HepG2 (cell line): Measurements from ENCODE around the gene ZC3H7B. TPM values are rescaled to one million over a fixed set of nuclear protein-coding genes. Genes with fewer than 3 reads are reported as not detected.

Experiments used
- ASH2L ChIP-seq: fragments of 300-600, 200-600 bp; sonication (generic); IDR thresholded peaks from 2 replicates; pipeline ENCODE4 v1.7.0; 2017; ENCODE audit warnings: low read depth, mild to moderate bottlenecking, moderate library complexity, mixed read lengths, low read length; ENCODE audit not compliant: insufficient read length
- CBX5 ChIP-seq: sonication (generic); formaldehyde crosslinking; IDR thresholded peaks from 2 replicates; pipeline ENCODE4 v1.4.0; 2020; ENCODE audit warnings: missing genetic modification reagents, borderline replicate concordance
- E2F2 ChIP-seq: sonication (generic); formaldehyde crosslinking; IDR thresholded peaks from 2 replicates; pipeline ENCODE4 v1.4.0; 2020; ENCODE audit warnings: missing genetic modification reagents, borderline replicate concordance
- FOXP4 ChIP-seq: sonication (generic); formaldehyde crosslinking; IDR thresholded peaks from 2 replicates; pipeline ENCODE4 v1.4.0; 2020; ENCODE audit warnings: missing genetic modification reagents
- GLI4 ChIP-seq: sonication (generic); formaldehyde crosslinking; IDR thresholded peaks from 2 replicates; pipeline ENCODE4 v1.5.1; 2020; ENCODE audit warnings: missing genetic modification reagents, mild to moderate bottlenecking, moderate library complexity, borderline replicate concordance
- GZF1 ChIP-seq: sonication (generic); formaldehyde crosslinking; IDR thresholded peaks from 2 replicates; pipeline ENCODE4 v1.5.1; 2020; ENCODE audit warnings: mild to moderate bottlenecking, missing genetic modification reagents
- HMG20A ChIP-seq: IDR thresholded peaks from 2 replicates; pipeline ENCODE4 v1.6.1; 2016; ENCODE audit warnings: borderline replicate concordance
- HOXA9 ChIP-seq: sonication (generic); formaldehyde crosslinking; IDR thresholded peaks from 2 replicates; pipeline ENCODE4 v1.8.1; 2022; ENCODE audit warnings: missing genetic modification reagents, mild to moderate bottlenecking, moderate library complexity, borderline replicate concordance
- HOXD1 ChIP-seq: sonication (generic); formaldehyde crosslinking; IDR thresholded peaks from 2 replicates; pipeline ENCODE4 v1.5.0; 2020; ENCODE audit warnings: missing genetic modification reagents
- MTF2 ChIP-seq: sonication (generic); formaldehyde crosslinking; IDR thresholded peaks from 2 replicates; pipeline ENCODE4 v1.5.0; 2020; ENCODE audit warnings: missing genetic modification reagents, borderline replicate concordance
- NR2F2 ChIP-seq: IDR thresholded peaks from 2 replicates; pipeline ENCODE4 v1.6.1; 2012; ENCODE audit warnings: low read depth, inconsistent platforms, borderline replicate concordance
- PAWR ChIP-seq: sonication (generic); formaldehyde crosslinking; IDR thresholded peaks from 2 replicates; pipeline ENCODE4 v1.4.0; 2020; ENCODE audit warnings: missing genetic modification reagents, mild to moderate bottlenecking, borderline replicate concordance
- PAX8 ChIP-seq: sonication (generic); formaldehyde crosslinking; IDR thresholded peaks from 2 replicates; pipeline ENCODE4 v1.8.0; 2022; ENCODE audit warnings: mild to moderate bottlenecking, missing genetic modification reagents, borderline replicate concordance
- PCBP1 ChIP-seq: fragments of 200-400 bp; formaldehyde crosslinking; IDR thresholded peaks from 2 replicates; pipeline ENCODE4 v1.6.1; 2017; ENCODE audit warnings: mild to moderate bottlenecking, low read depth, low read length, borderline replicate concordance
- POLR2G ChIP-seq: fragments of 200-400 bp; formaldehyde crosslinking; IDR thresholded peaks from 2 replicates; pipeline ENCODE4 v1.6.1; 2018; ENCODE audit warnings: mild to moderate bottlenecking, low read depth, low read length, moderate library complexity
- THAP9 ChIP-seq: sonication (generic); formaldehyde crosslinking; IDR thresholded peaks from 2 replicates; pipeline ENCODE4; 2020; ENCODE audit warnings: missing genetic modification reagents, mild to moderate bottlenecking, borderline replicate concordance
- THYN1 ChIP-seq: sonication (generic); formaldehyde crosslinking; IDR thresholded peaks from 2 replicates; pipeline ENCODE4 v1.8.1; 2023; ENCODE audit warnings: low read depth, mild to moderate bottlenecking, moderate library complexity, missing genetic modification reagents, borderline replicate concordance
- ZC3H4 ChIP-seq: sonication (generic); formaldehyde crosslinking; IDR thresholded peaks from 2 replicates; pipeline ENCODE4 v1.4.0; 2020; ENCODE audit warnings: missing genetic modification reagents, borderline replicate concordance
- ZNF260 ChIP-seq: sonication (generic); formaldehyde crosslinking; IDR thresholded peaks from 2 replicates; pipeline ENCODE4 v1.4.0; 2020; ENCODE audit warnings: missing genetic modification reagents, low read depth, mild to moderate bottlenecking, borderline replicate concordance
- ZNF33A ChIP-seq: sonication (generic); formaldehyde crosslinking; IDR thresholded peaks from 2 replicates; pipeline ENCODE4 v1.5.1; 2020; ENCODE audit warnings: missing genetic modification reagents, mild to moderate bottlenecking, moderate library complexity, borderline replicate concordance
- ZNF672 ChIP-seq: sonication (generic); formaldehyde crosslinking; IDR thresholded peaks from 2 replicates; pipeline ENCODE4 v1.8.1; 2022; ENCODE audit warnings: missing genetic modification reagents
- ZNF761 ChIP-seq: sonication (generic); formaldehyde crosslinking; conservative IDR thresholded peaks from 2 replicates; pipeline ENCODE4 v1.4.0; 2020; ENCODE audit warnings: mild to moderate bottlenecking, missing genetic modification reagents
- ZNF766 ChIP-seq: sonication (generic); formaldehyde crosslinking; IDR thresholded peaks from 2 replicates; pipeline ENCODE4 v1.5.0; 2020; ENCODE audit warnings: missing genetic modification reagents, borderline replicate concordance
- ZNF841 ChIP-seq: sonication (generic); formaldehyde crosslinking; IDR thresholded peaks from 2 replicates; pipeline ENCODE4 v1.8.1; 2023; ENCODE audit warnings: missing genetic modification reagents, borderline replicate concordance
- polyA plus RNA-seq, 8 experiments: library from polyadenylated mRNA; depleted of rRNA in 3 of 8; stranded (reverse) in 7 of 8; unstranded in 1 of 8; fragments of >200 nt; fragmentation: Illumina TruSeq in 4 of 8; extraction: Trizol in 4 of 8; gene quantifications; 2 replicates each; pipeline versions ENCODE4 v1.2.1 to v1.2.3, GENCODE V29; 2011 to 2016; ENCODE audit warnings: low read depth in 4 of 8, missing spikeins in 1 of 8, mixed read lengths in 1 of 8; ENCODE audit not compliant: insufficient read depth in 1 of 8
- total RNA-seq, 5 experiments: library from RNA; depleted of rRNA; stranded (reverse); fragments of >200 nt; fragmentation: Illumina TruSeq; extraction: Trizol; gene quantifications; 2 replicates each; pipeline ENCODE4 v1.2.3, GENCODE V29; 2016; ENCODE audit warnings: low read depth in 1 of 5

The ZC3H7B gene
- total and polyA plus RNA-seq, 2 of the 13 experiments (the other 11 are each of a cell fraction or from before 2014, with no cell fraction given), result 26.4 to 37.2 TPM

GRCh38 chr22:41296826-41297667 lies 4.3 kb upstream of the ZC3H7B start (continued):
- TF ChIP-seq ASH2L (no peak), PAX8 (no peak), HOXA9 (CRISPR knock-in tag) (no peak), ZNF33A (no peak), GLI4 (CRISPR knock-in tag) (no peak), ZNF672 (CRISPR knock-in tag) (no peak), NR2F2 (no peak), ZC3H4 (CRISPR knock-in tag) (no peak), MTF2 (CRISPR knock-in tag) (no peak), PAWR (CRISPR knock-in tag) (no peak), ZNF761 (CRISPR knock-in tag) (no peak), PCBP1 (no peak), FOXP4 (no peak), HOXD1 (CRISPR knock-in tag) (no peak), THAP9 (no peak), GZF1 (0 out of 2 replicates have a peak, but pooled peaks have one; percentile 48), ZNF766 (CRISPR knock-in tag) (no peak), ZNF260 (CRISPR knock-in tag) (no peak), POLR2G (no peak), HMG20A (CRISPR knock-in tag) (peak; percentile 24; the same call in 1 of the 2 replicates), ZNF841 (no peak), E2F2 (CRISPR knock-in tag) (no peak), THYN1 (CRISPR knock-in tag) (no peak), CBX5 (CRISPR knock-in tag) (no peak)
